B cell (primary cell): Measurements from ENCODE around the gene EMX1. TPM values are rescaled to one million over a fixed set of nuclear protein-coding genes. Genes with fewer than 3 reads are reported as not detected.

Source experiments
- ATAC-seq: fragments of 200-7000 bp; cut with Tn5 transposase; one replicate; pipeline ENCODE4 v1.10.0; 2021; ENCODE audit warnings: low read depth, mild to moderate bottlenecking, moderate number of reproducible peaks, moderate library complexity
- CTCF ChIA-PET: fragments of 350-600 bp; sonication (Branson Sonifier 250); formaldehyde crosslinking; loops from one replicate; lab custom pipeline; 2021; ENCODE audit warnings: antibody characterized with exemption, inconsistent platforms; lab: Charles Lee
- POLR2A ChIA-PET: fragments of 350-600 bp; sonication (Branson Sonifier 250); formaldehyde crosslinking; loops from one replicate; lab custom pipeline; 2021; ENCODE audit warnings: antibody characterized with exemption; lab: Charles Lee
- DNase-seq: peaks from one replicate; pipeline ENCODE4 v3.0.0; 2013
- H2AFZ ChIP-seq: 2 replicates; pipeline ENCODE4 v1.6.1; 2012; ENCODE audit warnings: mild to moderate bottlenecking, low read depth, low read length; ENCODE audit not compliant: insufficient read depth, poor library complexity, severe bottlenecking
- H3K27ac ChIP-seq, 2 donors: 1 replicate in 1 of 2; 2 replicates in 1 of 2; pipeline ENCODE4 v1.5.1; 2012 to 2013; ENCODE audit warnings: low read length in 2 of 2, mild to moderate bottlenecking in 2 of 2, moderate library complexity in 1 of 2
- H3K27me3 ChIP-seq, 4 experiments: fragments of 200-600 bp in 1 of 4; sonication (generic) in 1 of 4; replicated peaks in 1 of 4; 1 replicate in 2 of 4; 2 replicates in 2 of 4; pipeline versions ENCODE4 v1.6.1 to v1.7.0; 2013 to 2016; ENCODE audit warnings: low read length in 3 of 4, mild to moderate bottlenecking in 2 of 4, mixed read lengths in 1 of 4, moderate library complexity in 1 of 4; ENCODE audit not compliant: insufficient read depth in 4 of 4, control insufficient read depth in 3 of 4; ENCODE audit errors: control extremely low read depth in 1 of 4
- H3K36me3 ChIP-seq, 2 experiments: replicated peaks in 1 of 2; 1 replicate in 1 of 2; 2 replicates in 1 of 2; pipeline versions ENCODE4 v1.6.1 to v1.7.1; 2013; ENCODE audit warnings: low read length in 1 of 2; ENCODE audit not compliant: insufficient read depth in 2 of 2, control insufficient read depth in 1 of 2; ENCODE audit errors: control extremely low read depth in 1 of 2, extremely low read depth in 1 of 2
- H3K4me1 ChIP-seq, 2 donors: fragments of 200-600 bp in 1 of 2; sonication (generic) in 1 of 2; 1 replicate in 1 of 2; 2 replicates in 1 of 2; pipeline versions ENCODE4 v1.5.1 to v1.6.1; 2013 to 2017; ENCODE audit warnings: low read length in 2 of 2; ENCODE audit not compliant: control insufficient read depth in 2 of 2, insufficient read depth in 2 of 2
- H3K4me2 ChIP-seq: replicated peaks from 2 replicates; pipeline ENCODE3; 2012; ENCODE audit warnings: mild to moderate bottlenecking, low read depth, low read length; ENCODE audit not compliant: poor library complexity, severe bottlenecking
- H3K4me3 ChIP-seq, 5 experiments: fragments of 200-600 bp in 1 of 5; sonication (generic) in 1 of 5; 1 replicate in 3 of 5; 2 replicates in 2 of 5; pipeline versions ENCODE4 v1.5.1 to v1.7.0; 2011 to 2016; ENCODE audit warnings: low read length in 4 of 5, mild to moderate bottlenecking in 4 of 5, low read depth in 2 of 5, control low read depth in 1 of 5, moderate library complexity in 1 of 5; ENCODE audit not compliant: insufficient read depth in 1 of 5; ENCODE audit errors: control extremely low read depth in 1 of 5, extremely low read depth in 1 of 5
- H3K79me2 ChIP-seq: fragments of 200-600 bp; sonication (generic); one replicate; pipeline ENCODE4 v1.6.0; 2016; ENCODE audit warnings: low read length; ENCODE audit not compliant: control insufficient read depth, insufficient read depth
- H3K9ac ChIP-seq: fragments of 200-600 bp; sonication (generic); 2 replicates; pipeline ENCODE4 v1.6.1; 2017; ENCODE audit warnings: mild to moderate bottlenecking, low read length, moderate library complexity
- H3K9me3 ChIP-seq, 3 donors: one replicate each; pipeline versions ENCODE4 v1.6.1 to v1.7.1; 2013; ENCODE audit warnings: low read length in 2 of 3; ENCODE audit not compliant: control insufficient read depth in 2 of 3, insufficient read depth in 1 of 3; ENCODE audit errors: control extremely low read depth in 1 of 3
- H4K20me1 ChIP-seq: 2 replicates; pipeline ENCODE4 v1.6.0; 2012; ENCODE audit warnings: mild to moderate bottlenecking, low read length; ENCODE audit not compliant: insufficient read depth, control insufficient read depth, poor library complexity, severe bottlenecking
- H3K27ac Mint-ChIP-seq: one replicate; pipeline ENCODE4 v1.8.0; 2021; ENCODE audit warnings: mixed read lengths
- H3K27me3 Mint-ChIP-seq: one replicate; pipeline ENCODE4 v1.8.0; 2021; ENCODE audit warnings: mixed read lengths
- H3K4me1 Mint-ChIP-seq: one replicate; pipeline ENCODE4 v1.8.0; 2021; ENCODE audit warnings: mixed read lengths
- H3K4me3 Mint-ChIP-seq: one replicate; pipeline ENCODE4 v1.8.0; 2021; ENCODE audit warnings: mixed read lengths
- H3K9me3 Mint-ChIP-seq: one replicate; pipeline ENCODE4 v1.8.0; 2022; ENCODE audit warnings: mixed read lengths; ENCODE audit not compliant: insufficient read depth
- EZH2 ChIP-seq: IDR thresholded peaks from 2 replicates; pipeline ENCODE4 v1.6.1; 2012; ENCODE audit warnings: borderline replicate concordance, low read depth, mild to moderate bottlenecking, moderate library complexity, low read length; ENCODE audit not compliant: insufficient read depth, poor library complexity, severe bottlenecking
- WGBS: methylation state at CpG from one replicate; pipeline ENCODE4 v1.1.5; 2013; ENCODE audit warnings: missing lambda C conversion rate; ENCODE audit not compliant: insufficient coverage; 5-methylcytosine and 5-hydroxymethylcytosine counted together
- intact Hi-C: fragments of 100-400 bp; cut with micrococcal nuclease; formaldehyde crosslinking; loops from one replicate; pipeline ENCODE4 v1.10.0; 2022
- polyA plus RNA-seq: library from polyadenylated mRNA; depleted of rRNA; stranded (reverse); fragments of >200 nt; gene quantifications from 2 replicates; pipeline ENCODE4 v1.2.3, GENCODE V29; 2012
- total RNA-seq, 2 donors: library from RNA; stranded (reverse); fragments of 120-200 nt in 1 of 2; gene quantifications; 1 replicate in 1 of 2; 2 replicates in 1 of 2; pipeline versions ENCODE4 v1.2.3 to v1.2.4, GENCODE V29; 2013 to 2022
- TF ChIP-seq, protein P1 (sequence below): fragments of 200-600 bp; IDR thresholded peaks from one replicate; pipeline ENCODE4 v1.8.0; 2022; ENCODE audit warnings: antibody characterized with exemption, mild to moderate bottlenecking

The EMX1 gene
- total and polyA plus RNA-seq, 2 donors (not counting 1 experiment from before 2014, with no cell fraction given), result not detected

DNA sequence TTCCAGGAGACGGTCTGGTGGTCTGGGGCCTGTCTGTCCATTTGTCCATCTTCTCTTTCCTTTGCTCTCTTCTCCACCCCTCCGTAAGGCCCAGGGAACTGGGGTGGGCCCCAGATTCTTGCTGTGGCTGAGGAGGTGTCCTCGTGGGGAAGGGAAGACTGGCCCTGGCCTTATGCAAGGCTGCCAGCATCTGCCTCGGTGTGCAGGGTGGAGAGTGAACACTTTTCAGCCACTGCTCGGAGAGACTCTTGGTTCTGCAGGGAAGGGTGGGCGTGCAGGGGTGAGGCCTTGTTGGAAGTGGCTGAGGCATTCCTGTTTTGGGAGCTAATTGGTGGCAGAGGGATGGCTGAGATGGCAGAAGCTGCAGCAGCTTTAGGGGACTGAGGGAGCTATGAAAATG is 23.0 kb downstream of the EMX1 start:
- peaks cover 6% of the 10 kb centered on the region for H3K27me3 Mint-ChIP-seq
- ATAC-seq (no peak), DNase-seq (no peak)
- H3K4me3 Mint-ChIP-seq, result no peak overlapping the region
- TF ChIP-seq, protein P1, sequence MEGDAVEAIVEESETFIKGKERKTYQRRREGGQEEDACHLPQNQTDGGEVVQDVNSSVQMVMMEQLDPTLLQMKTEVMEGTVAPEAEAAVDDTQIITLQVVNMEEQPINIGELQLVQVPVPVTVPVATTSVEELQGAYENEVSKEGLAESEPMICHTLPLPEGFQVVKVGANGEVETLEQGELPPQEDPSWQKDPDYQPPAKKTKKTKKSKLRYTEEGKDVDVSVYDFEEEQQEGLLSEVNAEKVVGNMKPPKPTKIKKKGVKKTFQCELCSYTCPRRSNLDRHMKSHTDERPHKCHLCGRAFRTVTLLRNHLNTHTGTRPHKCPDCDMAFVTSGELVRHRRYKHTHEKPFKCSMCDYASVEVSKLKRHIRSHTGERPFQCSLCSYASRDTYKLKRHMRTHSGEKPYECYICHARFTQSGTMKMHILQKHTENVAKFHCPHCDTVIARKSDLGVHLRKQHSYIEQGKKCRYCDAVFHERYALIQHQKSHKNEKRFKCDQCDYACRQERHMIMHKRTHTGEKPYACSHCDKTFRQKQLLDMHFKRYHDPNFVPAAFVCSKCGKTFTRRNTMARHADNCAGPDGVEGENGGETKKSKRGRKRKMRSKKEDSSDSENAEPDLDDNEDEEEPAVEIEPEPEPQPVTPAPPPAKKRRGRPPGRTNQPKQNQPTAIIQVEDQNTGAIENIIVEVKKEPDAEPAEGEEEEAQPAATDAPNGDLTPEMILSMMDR, result no peak
- TF ChIP-seq EZH2, result no peak
- no peak overlapping the region for H2AFZ ChIP-seq
- H3K27me3 ChIP-seq, result no peaks in the 10 kb centered on the region
- WGBS, result 94% methylated on average over 4 of the region's 6 CpGs
- ChIA-PET POLR2A (no interaction called here), CTCF (no interaction called here)
- no peaks in the 10 kb centered on the region for H4K20me1 ChIP-seq
- no peaks in the 10 kb centered on the region for H3K79me2 ChIP-seq
- H3K4me2 ChIP-seq, result no peak overlapping the region
- no peak overlapping the region for H3K27ac Mint-ChIP-seq
- H3K36me3 ChIP-seq, result no peaks in the 10 kb centered on the region
- H3K4me1 ChIP-seq, result no peaks in the 10 kb centered on the region
- intact Hi-C loops, result no loop called here
- H3K4me3 ChIP-seq, result no peak overlapping the region
- H3K27ac ChIP-seq, result no peak overlapping the region
- H3K9ac ChIP-seq, result no peak overlapping the region
- H3K9me3 ChIP-seq, result no peaks in the 10 kb centered on the region
- H3K9me3 Mint-ChIP-seq, result no peaks in the 10 kb centered on the region
- H3K4me1 Mint-ChIP-seq, result no peaks in the 10 kb centered on the region

DNA sequence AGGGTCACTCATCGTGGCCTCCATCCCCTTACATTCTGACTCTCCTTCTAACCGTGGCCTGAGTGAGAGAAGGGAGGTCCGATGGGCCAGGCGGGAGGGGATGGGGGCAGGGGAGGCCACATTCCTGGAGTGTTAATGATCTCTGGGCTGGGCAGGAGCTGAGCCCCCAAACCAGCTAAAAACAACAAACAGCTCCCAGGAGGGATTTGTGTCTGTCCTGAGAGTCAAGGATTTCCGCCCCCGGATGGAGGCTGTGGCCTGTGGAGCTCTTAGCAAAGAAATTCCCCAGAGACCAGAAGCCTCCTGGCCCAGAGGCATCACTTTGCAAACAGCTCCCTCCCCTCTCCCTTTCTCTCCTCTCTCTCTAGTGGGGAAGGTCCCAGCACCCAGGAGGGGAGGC is 23.5 kb downstream of the EMX1 start:
- 88% methylated on average over 3 of the region's 6 CpGs for WGBS
- Histone ChIP-seq H3K27ac (no peak overlapping the region), H3K4me2 (no peak overlapping the region), H4K20me1 (no peaks in the 10 kb centered on the region), H3K4me1 (no peaks in the 10 kb centered on the region), H3K9me3 (no peaks in the 10 kb centered on the region), H3K36me3 (no peaks in the 10 kb centered on the region), H3K4me3 (no peak overlapping the region), H3K27me3 (no peaks in the 10 kb centered on the region), H2AFZ (no peak overlapping the region), H3K9ac (no peak overlapping the region), H3K79me2 (no peaks in the 10 kb centered on the region)
- H3K9me3 Mint-ChIP-seq, result no peaks in the 10 kb centered on the region
- no peaks in the 10 kb centered on the region for H3K4me1 Mint-ChIP-seq
- peaks cover 4% of the 10 kb centered on the region for H3K27me3 Mint-ChIP-seq
- intact Hi-C loops, result no loop called here
- ChIA-PET POLR2A (no interaction called here), CTCF (no interaction called here)
- H3K4me3 Mint-ChIP-seq, result no peak overlapping the region
- DNase-seq (no peak), ATAC-seq (no peak)
- no peak overlapping the region for H3K27ac Mint-ChIP-seq
- TF ChIP-seq EZH2, result no peak
- TF ChIP-seq, protein P1, result no peak
